ENCODE measurements around the gene TMIGD3. TPM values are rescaled to one million over a fixed set of nuclear protein-coding genes. Genes with fewer than 3 reads are reported as not detected.
A peak's percentile ranks its signal among the peaks of the same experiment; 100 is the strongest.

The TMIGD3 gene
- total RNA-seq, 2 donors from 2014 or later, result 0.64 to 11.4 TPM

DNA sequence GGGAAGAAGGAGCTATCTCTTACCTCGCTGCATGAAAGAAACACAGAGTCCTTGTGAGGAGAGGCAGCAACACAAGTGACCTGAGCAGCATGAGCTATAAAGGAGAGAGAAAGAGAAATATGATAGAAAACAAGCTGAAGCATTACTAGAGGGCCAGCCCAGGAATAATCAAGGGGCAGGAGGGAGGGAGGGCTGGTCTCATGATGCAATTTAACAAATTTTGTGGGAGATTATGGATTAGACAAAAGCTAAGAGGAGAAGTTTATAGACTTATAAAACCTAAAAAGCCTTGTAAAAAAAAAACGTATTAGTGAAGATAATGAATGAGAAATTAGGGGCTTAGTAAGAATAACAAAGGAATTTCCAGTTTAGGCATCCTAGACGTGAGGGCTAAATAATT lies 59.4 kb downstream of the TMIGD3 start:
- Histone ChIP-seq H3K27me3 (replicated peaks; ENCODE audit: insufficient read depth) (no peaks in the 10 kb centered on the region), H3K4me3 (no peak overlapping the region), H3K4me1 (replicated peaks) (no peaks in the 10 kb centered on the region), H3K36me3 (peaks cover 3 to 6% of the 10 kb centered on the region in 2 donors), H3K9me3 (no peaks in the 10 kb centered on the region), H3K27ac (no peak overlapping the region)
- DNase-seq (ENCODE audit: low spot score), result no peak
- intact Hi-C loops (cut with DNase I), result no loop called here
- TF ChIP-seq POLR2AphosphoS5 (IDR thresholded peaks at IDR 0.05), result no peak
- TF ChIP-seq POLR2A (IDR thresholded peaks at IDR 0.05), result no peak
- TF ChIP-seq, protein P1, sequence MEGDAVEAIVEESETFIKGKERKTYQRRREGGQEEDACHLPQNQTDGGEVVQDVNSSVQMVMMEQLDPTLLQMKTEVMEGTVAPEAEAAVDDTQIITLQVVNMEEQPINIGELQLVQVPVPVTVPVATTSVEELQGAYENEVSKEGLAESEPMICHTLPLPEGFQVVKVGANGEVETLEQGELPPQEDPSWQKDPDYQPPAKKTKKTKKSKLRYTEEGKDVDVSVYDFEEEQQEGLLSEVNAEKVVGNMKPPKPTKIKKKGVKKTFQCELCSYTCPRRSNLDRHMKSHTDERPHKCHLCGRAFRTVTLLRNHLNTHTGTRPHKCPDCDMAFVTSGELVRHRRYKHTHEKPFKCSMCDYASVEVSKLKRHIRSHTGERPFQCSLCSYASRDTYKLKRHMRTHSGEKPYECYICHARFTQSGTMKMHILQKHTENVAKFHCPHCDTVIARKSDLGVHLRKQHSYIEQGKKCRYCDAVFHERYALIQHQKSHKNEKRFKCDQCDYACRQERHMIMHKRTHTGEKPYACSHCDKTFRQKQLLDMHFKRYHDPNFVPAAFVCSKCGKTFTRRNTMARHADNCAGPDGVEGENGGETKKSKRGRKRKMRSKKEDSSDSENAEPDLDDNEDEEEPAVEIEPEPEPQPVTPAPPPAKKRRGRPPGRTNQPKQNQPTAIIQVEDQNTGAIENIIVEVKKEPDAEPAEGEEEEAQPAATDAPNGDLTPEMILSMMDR (IDR thresholded peaks at IDR 0.05), result no peak
- 54% methylated on average over 3 of the region's 3 CpGs for WGBS

DNA sequence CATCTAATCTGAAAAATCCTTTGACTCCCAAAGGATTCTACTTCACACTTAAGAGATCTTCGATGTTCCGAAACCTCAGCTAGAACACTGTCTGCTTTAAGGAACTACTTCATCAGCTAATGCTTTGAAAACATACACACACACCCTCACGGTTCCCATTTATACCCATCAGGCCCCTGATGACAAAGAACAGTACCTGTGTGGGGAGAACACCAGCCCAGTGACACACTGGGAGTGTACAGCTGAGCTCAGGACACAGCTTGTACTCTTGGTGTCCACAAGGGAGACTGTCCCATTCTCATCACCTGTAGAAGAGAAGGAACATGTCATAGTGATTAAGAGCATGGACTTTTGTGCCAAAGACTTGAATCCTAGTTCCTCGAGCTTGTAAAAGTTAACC lies 61.0 kb downstream of the TMIGD3 start:
- Histone ChIP-seq H3K27ac (no peak overlapping the region), H3K36me3 (peaks cover 3 to 6% of the 10 kb centered on the region in 2 donors), H3K4me3 (no peak overlapping the region), H3K27me3 (replicated peaks; ENCODE audit: insufficient read depth) (no peaks in the 10 kb centered on the region), H3K9me3 (no peaks in the 10 kb centered on the region), H3K4me1 (replicated peaks) (no peaks in the 10 kb centered on the region)
- no peak for DNase-seq (ENCODE audit: low spot score)
- intact Hi-C loops (cut with DNase I), result no loop called here
- WGBS, result 67% methylated on average over 4 of the region's 4 CpGs
- no peak for TF ChIP-seq POLR2AphosphoS5 (IDR thresholded peaks at IDR 0.05)

DNA sequence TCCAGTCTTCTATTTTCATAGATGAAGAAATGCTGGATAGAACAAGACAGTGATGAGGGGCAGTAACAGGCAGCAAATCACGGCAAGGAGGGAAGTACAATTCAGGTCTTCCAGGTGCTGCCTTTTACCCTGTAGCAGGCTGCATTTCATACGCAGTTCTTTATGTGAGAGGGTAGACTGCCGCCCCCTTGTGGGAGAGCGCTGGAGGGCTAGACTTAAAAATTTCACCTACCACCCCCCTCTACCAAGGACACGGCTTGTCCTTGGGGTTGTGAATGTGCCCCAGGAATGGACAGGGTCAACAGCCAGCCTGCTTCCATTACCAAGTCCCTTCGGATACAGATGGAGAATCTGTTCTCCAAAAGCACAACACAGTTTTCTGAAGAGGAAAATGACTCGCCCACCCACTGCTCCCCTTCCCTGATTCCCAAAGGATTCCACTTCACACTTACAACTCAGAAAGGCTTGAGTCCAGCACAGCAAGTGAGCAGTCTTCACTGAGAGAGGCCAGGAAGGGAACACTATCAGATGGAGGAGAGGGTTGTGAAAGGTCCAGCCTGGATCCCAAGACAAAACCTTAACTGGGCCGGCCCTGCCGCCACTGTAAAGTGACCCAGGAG lies 61.8 kb downstream of the TMIGD3 start:
- H3K4me3 ChIP-seq, result no peak overlapping the region
- WGBS, result 64% methylated on average over 9 of the region's 9 CpGs
- TF ChIP-seq POLR2A (IDR thresholded peaks at IDR 0.05), result no peak
- TF ChIP-seq, protein P1 (IDR thresholded peaks at IDR 0.05), result peak in 3 of 4 experiments; percentile 15 to 44 (median 42)
- H3K36me3 ChIP-seq, result peaks cover 3 to 6% of the 10 kb centered on the region in 2 donors
- no peak overlapping the region for H3K27ac ChIP-seq
- DNase-seq (ENCODE audit: low spot score), result no peak
- intact Hi-C loops (cut with DNase I), result no loop called here
- no peaks in the 10 kb centered on the region for H3K4me1 ChIP-seq (replicated peaks)
- H3K9me3 ChIP-seq, result no peaks in the 10 kb centered on the region
- no peaks in the 10 kb centered on the region for H3K27me3 ChIP-seq (replicated peaks; ENCODE audit: insufficient read depth)

DNA sequence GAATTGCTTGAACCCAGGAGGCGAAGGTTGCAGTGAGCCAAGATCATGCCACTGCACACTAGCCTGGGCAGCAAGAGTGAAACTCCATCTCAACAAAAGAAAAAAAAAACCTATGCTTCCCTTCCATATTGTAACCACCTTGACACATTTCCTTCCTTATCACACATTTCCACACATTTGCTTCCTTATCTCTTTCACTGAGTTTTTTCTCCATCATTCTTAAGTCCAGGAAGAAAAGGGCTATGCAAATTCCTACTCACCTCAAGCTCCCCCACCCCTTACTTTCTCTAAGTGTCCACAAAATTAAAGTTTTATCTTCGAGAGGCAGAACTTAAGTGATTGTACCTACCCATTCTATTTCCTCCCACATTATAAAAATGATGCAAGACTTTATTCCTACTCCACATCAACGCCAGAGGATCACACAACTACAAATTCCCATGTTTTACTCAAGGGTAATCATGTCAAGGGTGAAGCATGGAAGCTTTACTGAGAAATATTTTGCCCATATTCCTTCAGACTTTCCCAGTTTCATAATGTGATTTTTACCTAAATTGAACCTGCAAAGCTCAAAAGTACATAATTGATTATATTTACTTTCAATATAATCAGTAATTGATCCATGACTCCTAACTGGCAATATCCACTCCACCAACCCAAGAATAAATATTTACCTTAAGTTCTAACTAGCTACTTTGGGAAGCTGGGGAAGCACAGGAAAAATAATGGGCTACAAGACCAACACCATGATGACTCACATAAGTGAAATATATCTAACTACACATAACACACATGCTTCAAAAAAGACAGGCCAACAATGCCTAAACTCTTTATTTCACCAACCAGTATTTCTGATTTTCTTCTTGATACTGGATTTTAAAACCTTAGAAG lies 63.7 kb downstream of the TMIGD3 start:
- Histone ChIP-seq H3K36me3 (peaks cover 3 to 6% of the 10 kb centered on the region in 2 donors), H3K9me3 (no peaks in the 10 kb centered on the region), H3K27ac (no peak overlapping the region), H3K27me3 (replicated peaks; ENCODE audit: insufficient read depth) (no peaks in the 10 kb centered on the region), H3K4me3 (no peak overlapping the region), H3K4me1 (replicated peaks) (no peaks in the 10 kb centered on the region)
- no peak for DNase-seq (ENCODE audit: low spot score)
- TF ChIP-seq, protein P1 (IDR thresholded peaks at IDR 0.05), result no peak
- TF ChIP-seq POLR2AphosphoS5 (IDR thresholded peaks at IDR 0.05), result no peak
- TF ChIP-seq POLR2A (IDR thresholded peaks at IDR 0.05), result no peak
- WGBS, result 90% methylated on average over 3 of the region's 3 CpGs
- intact Hi-C loops (cut with DNase I), result no loop called here

DNA sequence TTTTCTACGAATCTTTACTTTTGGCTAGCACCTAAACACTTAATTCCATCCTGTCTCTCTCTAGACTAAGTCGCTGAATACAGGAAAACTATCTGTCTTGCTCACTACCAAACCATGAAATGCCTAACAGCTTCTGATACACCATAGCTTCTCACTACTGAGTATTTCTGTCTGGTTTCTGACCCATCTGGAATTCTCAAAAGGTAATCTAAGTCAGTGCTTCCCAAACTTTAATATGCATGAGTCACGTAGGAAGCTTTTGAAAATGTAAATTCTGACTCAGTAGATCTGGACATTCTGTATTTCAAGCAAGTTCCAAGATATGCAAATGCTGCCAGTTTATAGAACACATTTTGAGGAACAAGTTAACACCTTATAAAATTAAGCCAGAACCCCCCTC lies 66.7 kb downstream of the TMIGD3 start:
- intact Hi-C loops (cut with DNase I), result no loop called here
- TF ChIP-seq POLR2AphosphoS5 (IDR thresholded peaks at IDR 0.05) (no peak), POLR2A (IDR thresholded peaks at IDR 0.05) (no peak)
- TF ChIP-seq, protein P1 (IDR thresholded peaks at IDR 0.05), result no peak
- no peak overlapping the region for H3K27ac ChIP-seq
- H3K9me3 ChIP-seq, result no peaks in the 10 kb centered on the region
- H3K4me3 ChIP-seq, result no peak overlapping the region
- H3K36me3 ChIP-seq, result peaks cover 0 to 6% of the 10 kb centered on the region in 2 donors
- no peaks in the 10 kb centered on the region for H3K27me3 ChIP-seq (replicated peaks; ENCODE audit: insufficient read depth)
- WGBS, result 54% methylated on average over 3 of the region's 3 CpGs
- no peak for DNase-seq (ENCODE audit: low spot score)
- H3K4me1 ChIP-seq (replicated peaks), result no peaks in the 10 kb centered on the region

Small RNAs within 50 kb of the gene (small RNA-seq; reads per million reads assigned to genes)
- 0 reads per million in 2 donors for gene RF00019
- gene RNU6-792P, result 0 reads per million in 2 donors

Other genes with a start within 250 kb of the TMIGD3 start
- not detected for gene CHIA, start 212.8 kb downstream of the TMIGD3 start, total RNA-seq
- 1 to 10 TPM; 2.9 to 3.5 TPM for gene OVGP1, start 75.9 kb downstream of the TMIGD3 start, total RNA-seq
- 10 to 100 TPM; 19.1 to 31.6 TPM for gene WDR77, start 54.4 kb downstream of the TMIGD3 start, total RNA-seq
- 100 to 1,000 TPM; 144 to 192 TPM for gene ATP5PB, start 54.2 kb downstream of the TMIGD3 start, total RNA-seq
- gene C1orf162, start 29.6 kb downstream of the TMIGD3 start, total RNA-seq, result 1 to 10 TPM; 3.2 to 9.6 TPM
- gene ADORA3, start within 50 bp of the TMIGD3 start, total RNA-seq, result 1 to 10 TPM; 2.0 to 2.9 TPM
- gene RAP1A, start 116.2 kb upstream of the TMIGD3 start, total RNA-seq, result 10 to 100 TPM; 31.4 to 39.1 TPM
- 1 to 10 TPM; 2.8 to 6.6 TPM for gene INKA2, start 235.8 kb upstream of the TMIGD3 start, total RNA-seq

Measured in prostate gland (tissue), 2 donors.